ENCODE results near the gene UNC5B. TPM values are rescaled to one million over a fixed set of nuclear protein-coding genes. Genes with fewer than 3 reads are reported as not detected.

UNC5B gene
- total RNA-seq: 6.3 TPM

DNA sequence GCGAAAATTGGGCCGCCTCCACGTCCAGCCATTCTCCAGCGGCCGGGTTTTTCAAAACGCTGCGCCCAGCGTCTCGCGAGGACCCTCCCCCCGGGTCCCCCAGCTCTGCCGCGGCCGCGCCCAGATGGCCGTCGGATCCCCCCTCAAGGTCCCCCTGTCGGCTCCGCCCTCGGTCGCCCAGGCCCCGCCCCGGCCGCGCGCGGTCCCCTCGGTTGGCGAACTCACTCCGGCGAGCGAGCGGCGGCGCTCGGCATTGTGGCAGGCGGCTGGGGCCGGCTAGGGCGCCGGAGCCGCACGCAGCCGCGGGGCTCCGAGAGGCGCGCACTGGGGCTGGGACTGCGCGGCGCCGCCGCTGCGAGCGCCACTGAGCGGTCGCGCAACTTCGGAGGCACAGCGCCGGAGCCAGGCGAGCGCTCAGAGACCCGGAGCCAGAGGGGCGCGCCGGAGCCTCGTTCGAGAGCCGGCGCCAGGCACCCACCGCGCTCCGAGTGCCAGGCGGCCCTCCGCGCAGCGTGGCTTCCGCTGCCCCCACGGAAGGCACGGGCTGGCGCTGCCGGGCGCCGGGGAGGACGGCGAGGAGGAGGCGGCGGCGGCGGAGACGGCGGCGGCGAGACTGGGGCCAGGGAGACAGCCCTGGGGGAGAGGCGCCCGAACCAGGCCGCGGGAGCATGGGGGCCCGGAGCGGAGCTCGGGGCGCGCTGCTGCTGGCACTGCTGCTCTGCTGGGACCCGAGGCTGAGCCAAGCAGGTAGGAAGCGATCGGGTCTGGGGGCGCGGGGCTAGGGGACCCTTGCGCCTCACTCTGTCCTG, at the start of gene UNC5B:
TSS of gene UNC5B (plus strand) at position 253 of the 809 bp plus-strand sequence. CDS start at position 669, 416 bp downstream.
- Histone ChIP-seq H3K36me3 (ENCODE audit: control insufficient read depth in 3 of 3, insufficient read depth in 3 of 3, low read length in 3 of 3) (no peaks in the 10 kb centered on the region), H3K9me3 (ENCODE audit: control insufficient read depth in 3 of 3, low read length in 3 of 3) (no peaks in the 10 kb centered on the region), H3K9ac (ENCODE audit: low read depth in 1 of 3, low read length in 3 of 3) (peak within 1 kb of the TSS; percentile 72 to 88 (median 83)), H3K27ac (ENCODE audit: low read depth, low read length) (peak within 1 kb of the TSS; percentile 69), H3K4me3 (ENCODE audit: low read length in 3 of 3) (peak within 1 kb of the TSS; percentile 84 to 86 (median 85)), H3K27me3 (ENCODE audit: control insufficient read depth in 3 of 3, insufficient read depth in 3 of 3, low read length in 3 of 3) (peaks cover 0 to 23% (median 15%) of the 10 kb centered on the region in 3 donors), H3K4me1 (ENCODE audit: control insufficient read depth in 3 of 3, insufficient read depth in 3 of 3, low read length in 3 of 3) (peaks cover 25 to 37% (median 33%) of the 10 kb centered on the region in 3 donors)

DNA sequence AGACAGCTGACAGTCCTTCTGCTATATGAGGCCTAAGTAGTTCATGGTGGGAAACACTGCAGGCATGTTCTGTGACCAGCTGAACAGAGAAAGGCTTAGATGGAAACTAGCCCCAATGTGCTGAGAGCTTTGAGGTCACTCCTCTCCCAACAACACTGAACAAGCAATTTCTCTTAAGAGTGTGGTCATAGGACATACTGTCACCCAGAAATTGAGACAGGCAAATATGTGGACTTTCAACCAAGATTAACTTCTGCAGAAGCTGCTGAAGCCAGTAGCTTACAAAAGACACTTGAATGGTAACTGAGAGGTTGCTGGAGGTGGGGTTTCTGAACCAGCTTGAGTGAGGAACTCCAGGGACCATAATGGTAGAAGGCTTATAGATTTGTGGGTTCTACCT, 38.9 kb upstream of the UNC5B start:
- H3K27ac ChIP-seq (ENCODE audit: low read depth, low read length): no peak overlapping the region
- no peaks in the 10 kb centered on the region for H3K36me3 ChIP-seq (ENCODE audit: control insufficient read depth in 3 of 3, insufficient read depth in 3 of 3, low read length in 3 of 3)
- no peak overlapping the region for H3K9ac ChIP-seq (ENCODE audit: low read depth in 1 of 3, low read length in 3 of 3)

DNA sequence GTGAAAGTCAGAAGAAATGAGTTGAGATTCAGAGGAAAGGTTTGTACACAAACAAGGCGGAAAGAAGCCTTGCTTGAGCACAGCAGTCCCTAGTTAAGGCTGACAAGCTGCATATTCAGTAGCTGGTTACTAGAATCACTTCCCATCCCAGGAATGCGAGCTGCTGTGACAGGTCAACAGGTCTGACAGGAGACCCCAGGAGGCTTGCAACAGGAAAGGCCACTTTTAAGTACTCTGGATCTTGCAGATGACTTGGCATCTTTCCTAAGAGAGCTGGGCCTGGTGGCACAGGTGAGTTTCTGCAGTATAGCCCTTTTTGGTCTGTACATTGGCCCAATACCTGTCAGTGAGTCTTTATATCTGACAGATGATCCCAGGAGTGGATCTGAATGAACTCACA, 35.7 kb upstream of the UNC5B start:
- Histone ChIP-seq H3K9me3 (ENCODE audit: control insufficient read depth in 3 of 3, low read length in 3 of 3) (no peaks in the 10 kb centered on the region), H3K36me3 (ENCODE audit: control insufficient read depth in 3 of 3, insufficient read depth in 3 of 3, low read length in 3 of 3) (no peaks in the 10 kb centered on the region), H3K27ac (ENCODE audit: low read depth, low read length) (no peak overlapping the region)

More for the DNA sequence above, 38.9 kb upstream of the UNC5B start:
- Histone ChIP-seq H3K27me3 (ENCODE audit: control insufficient read depth in 3 of 3, insufficient read depth in 3 of 3, low read length in 3 of 3) (peaks cover 0 to 3% (median 0%) of the 10 kb centered on the region in 3 donors), H3K9me3 (ENCODE audit: control insufficient read depth in 3 of 3, low read length in 3 of 3) (no peaks in the 10 kb centered on the region), H3K4me3 (ENCODE audit: low read length in 3 of 3) (no peak overlapping the region), H3K4me1 (ENCODE audit: control insufficient read depth in 3 of 3, insufficient read depth in 3 of 3, low read length in 3 of 3) (peaks cover 0 to 7% (median 3%) of the 10 kb centered on the region in 3 donors)

DNA sequence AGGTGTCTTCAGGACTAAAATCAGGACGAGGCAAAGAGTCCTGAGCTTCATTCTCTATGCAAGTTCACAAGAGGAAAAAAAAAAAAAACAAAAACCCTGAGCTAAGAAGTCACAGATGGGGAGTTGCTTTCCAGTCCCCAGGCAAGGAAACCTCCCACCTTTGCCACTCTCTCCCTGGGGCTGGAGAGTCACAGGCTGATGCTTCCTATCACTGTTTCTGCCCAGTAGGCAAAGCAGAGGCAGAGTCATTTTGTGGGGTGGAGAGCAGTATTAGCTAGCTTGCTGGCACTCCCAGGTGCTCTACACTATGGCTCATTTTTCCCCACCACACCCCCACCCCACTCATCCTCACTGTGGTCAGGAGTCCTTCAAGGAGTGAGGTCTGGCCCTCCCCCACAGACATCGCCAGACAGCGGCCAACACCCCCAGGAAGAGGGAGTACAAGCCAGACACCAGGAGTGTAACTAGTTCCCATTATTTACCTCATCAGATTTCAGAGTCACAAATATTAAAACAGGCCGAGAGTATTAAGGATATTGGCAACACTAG, 34.6 kb upstream of the UNC5B start:
- H3K4me3 ChIP-seq (ENCODE audit: low read length in 3 of 3): no peak overlapping the region
- no peak overlapping the region for H3K27ac ChIP-seq (ENCODE audit: low read depth, low read length)
- no peaks in the 10 kb centered on the region for H3K36me3 ChIP-seq (ENCODE audit: control insufficient read depth in 3 of 3, insufficient read depth in 3 of 3, low read length in 3 of 3)
- peaks cover 0 to 4% (median 0%) of the 10 kb centered on the region in 3 donors for H3K27me3 ChIP-seq (ENCODE audit: control insufficient read depth in 3 of 3, insufficient read depth in 3 of 3, low read length in 3 of 3)
- no peak overlapping the region for H3K9ac ChIP-seq (ENCODE audit: low read depth in 1 of 3, low read length in 3 of 3)
- H3K4me1 ChIP-seq (ENCODE audit: control insufficient read depth in 3 of 3, insufficient read depth in 3 of 3, low read length in 3 of 3): peaks cover 13 to 20% (median 14%) of the 10 kb centered on the region in 3 donors
- H3K9me3 ChIP-seq (ENCODE audit: control insufficient read depth in 3 of 3, low read length in 3 of 3): no peaks in the 10 kb centered on the region

More for the DNA sequence above, 35.7 kb upstream of the UNC5B start:
- Histone ChIP-seq H3K27me3 (ENCODE audit: control insufficient read depth in 3 of 3, insufficient read depth in 3 of 3, low read length in 3 of 3) (peaks cover 0 to 4% (median 0%) of the 10 kb centered on the region in 3 donors), H3K4me1 (ENCODE audit: control insufficient read depth in 3 of 3, insufficient read depth in 3 of 3, low read length in 3 of 3) (peaks cover 13 to 20% (median 14%) of the 10 kb centered on the region in 3 donors), H3K4me3 (ENCODE audit: low read length in 3 of 3) (no peak overlapping the region), H3K9ac (ENCODE audit: low read depth in 1 of 3, low read length in 3 of 3) (no peak overlapping the region)

DNA sequence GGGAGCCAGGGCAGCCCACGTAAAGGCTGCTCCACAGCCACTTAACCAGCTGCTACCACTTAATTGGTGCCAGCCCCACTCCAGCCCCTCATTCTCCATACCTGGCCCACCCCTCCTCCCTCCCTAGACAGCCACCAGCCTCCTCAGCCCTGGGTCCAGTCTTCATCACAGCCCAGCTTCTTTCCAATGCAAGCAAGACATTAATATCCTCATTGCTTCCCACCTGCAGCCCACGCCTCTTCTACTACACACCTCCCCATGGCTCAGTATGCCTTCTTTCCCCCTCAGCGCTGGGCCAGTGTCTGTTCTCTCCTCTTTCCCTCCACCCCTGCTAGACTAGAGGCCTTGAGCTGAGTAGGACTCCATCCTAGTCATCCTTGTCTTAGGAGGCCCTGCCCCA, 33.5 kb upstream of the UNC5B start:
- Histone ChIP-seq H3K9me3 (ENCODE audit: control insufficient read depth in 3 of 3, low read length in 3 of 3) (no peaks in the 10 kb centered on the region), H3K27ac (ENCODE audit: low read depth, low read length) (no peak overlapping the region), H3K4me3 (ENCODE audit: low read length in 3 of 3) (no peak overlapping the region), H3K9ac (ENCODE audit: low read depth in 1 of 3, low read length in 3 of 3) (no peak overlapping the region), H3K27me3 (ENCODE audit: control insufficient read depth in 3 of 3, insufficient read depth in 3 of 3, low read length in 3 of 3) (peaks cover 0 to 11% (median 0%) of the 10 kb centered on the region in 3 donors), H3K36me3 (ENCODE audit: control insufficient read depth in 3 of 3, insufficient read depth in 3 of 3, low read length in 3 of 3) (no peaks in the 10 kb centered on the region), H3K4me1 (ENCODE audit: control insufficient read depth in 3 of 3, insufficient read depth in 3 of 3, low read length in 3 of 3) (peaks cover 13 to 20% (median 14%) of the 10 kb centered on the region in 3 donors)

DNA sequence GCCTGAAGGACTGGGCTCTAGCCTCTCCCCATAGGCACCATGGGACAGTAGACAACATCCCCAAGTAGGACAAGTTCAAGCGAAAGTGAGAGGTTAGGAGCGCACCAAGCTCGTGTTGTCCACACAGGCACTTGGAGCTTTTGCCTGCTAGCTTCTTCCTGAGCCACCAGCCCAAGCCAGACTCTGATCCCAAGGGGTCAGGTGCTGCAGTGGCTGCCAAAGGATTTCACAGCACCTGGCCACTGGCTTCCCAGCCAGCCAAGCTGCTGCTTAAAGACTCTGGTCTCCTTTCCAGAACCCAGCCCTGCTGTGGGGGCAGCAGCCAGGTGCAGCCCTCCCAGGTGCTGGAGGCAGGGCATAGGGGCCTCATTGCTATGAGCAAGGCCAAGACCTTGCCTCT, 33.0 kb upstream of the UNC5B start:
- Histone ChIP-seq H3K4me3 (ENCODE audit: low read length in 3 of 3) (no peak overlapping the region), H3K27me3 (ENCODE audit: control insufficient read depth in 3 of 3, insufficient read depth in 3 of 3, low read length in 3 of 3) (peaks cover 0 to 14% (median 0%) of the 10 kb centered on the region in 3 donors), H3K9me3 (ENCODE audit: control insufficient read depth in 3 of 3, low read length in 3 of 3) (no peaks in the 10 kb centered on the region)

DNA sequence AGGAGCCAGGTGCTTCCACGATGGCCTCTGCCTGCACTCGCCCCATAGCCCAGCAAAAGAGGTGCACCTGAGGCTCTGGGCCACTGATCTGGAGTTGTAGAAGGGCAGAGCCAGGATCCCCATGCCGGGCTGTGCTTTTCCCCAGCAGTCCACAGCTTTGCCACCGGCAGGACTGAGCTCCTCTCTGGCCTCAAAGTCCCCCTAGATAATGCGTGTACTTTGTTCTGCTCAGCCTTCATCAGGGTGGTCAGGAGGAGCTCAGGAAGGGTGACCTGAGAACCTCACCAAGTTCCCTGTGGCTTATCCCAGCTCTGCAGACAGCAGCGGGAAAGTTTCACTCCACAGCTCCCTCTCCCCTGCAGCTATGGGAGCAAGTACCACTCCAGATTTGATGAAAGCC, 27.9 kb upstream of the UNC5B start:
- Histone ChIP-seq H3K36me3 (ENCODE audit: control insufficient read depth in 3 of 3, insufficient read depth in 3 of 3, low read length in 3 of 3) (no peaks in the 10 kb centered on the region), H3K4me1 (ENCODE audit: control insufficient read depth in 3 of 3, insufficient read depth in 3 of 3, low read length in 3 of 3) (peaks cover 10 to 26% (median 15%) of the 10 kb centered on the region in 3 donors), H3K4me3 (ENCODE audit: low read length in 3 of 3) (no peak overlapping the region), H3K9ac (ENCODE audit: low read depth in 1 of 3, low read length in 3 of 3) (no peak overlapping the region), H3K9me3 (ENCODE audit: control insufficient read depth in 3 of 3, low read length in 3 of 3) (no peaks in the 10 kb centered on the region), H3K27me3 (ENCODE audit: control insufficient read depth in 3 of 3, insufficient read depth in 3 of 3, low read length in 3 of 3) (peaks cover 0 to 15% (median 0%) of the 10 kb centered on the region in 3 donors), H3K27ac (ENCODE audit: low read depth, low read length) (no peak overlapping the region)

More for the DNA sequence above, 33.0 kb upstream of the UNC5B start:
- Histone ChIP-seq H3K27ac (ENCODE audit: low read depth, low read length) (no peak overlapping the region), H3K36me3 (ENCODE audit: control insufficient read depth in 3 of 3, insufficient read depth in 3 of 3, low read length in 3 of 3) (no peaks in the 10 kb centered on the region), H3K4me1 (ENCODE audit: control insufficient read depth in 3 of 3, insufficient read depth in 3 of 3, low read length in 3 of 3) (peaks cover 13 to 19% (median 14%) of the 10 kb centered on the region in 3 donors), H3K9ac (ENCODE audit: low read depth in 1 of 3, low read length in 3 of 3) (no peak overlapping the region)

DNA sequence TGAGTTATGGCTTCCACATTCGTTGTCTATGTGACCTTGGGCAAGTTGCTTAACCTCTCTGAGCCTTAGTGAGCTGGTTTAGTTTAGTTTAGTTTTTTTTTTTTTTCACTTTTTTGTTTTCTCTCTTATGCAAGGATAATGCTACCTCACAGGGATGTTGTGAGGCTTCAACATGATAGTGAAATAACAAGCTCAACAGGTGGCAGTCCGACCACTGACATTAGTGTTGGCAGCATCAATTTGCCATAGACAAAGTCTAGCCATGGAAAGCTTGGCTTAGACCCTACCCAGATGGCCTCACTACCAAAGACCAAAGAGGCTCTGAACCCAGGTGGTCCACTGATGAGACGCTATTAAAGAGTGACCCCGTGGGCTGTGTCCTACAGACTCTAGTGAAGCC, 27.2 kb upstream of the UNC5B start:
- no peak overlapping the region for H3K9ac ChIP-seq (ENCODE audit: low read depth in 1 of 3, low read length in 3 of 3)
- no peak overlapping the region for H3K4me3 ChIP-seq (ENCODE audit: low read length in 3 of 3)
- H3K27ac ChIP-seq (ENCODE audit: low read depth, low read length): no peak overlapping the region
- H3K4me1 ChIP-seq (ENCODE audit: control insufficient read depth in 3 of 3, insufficient read depth in 3 of 3, low read length in 3 of 3): peaks cover 5 to 20% (median 11%) of the 10 kb centered on the region in 3 donors
- no peaks in the 10 kb centered on the region for H3K36me3 ChIP-seq (ENCODE audit: control insufficient read depth in 3 of 3, insufficient read depth in 3 of 3, low read length in 3 of 3)
- H3K9me3 ChIP-seq (ENCODE audit: control insufficient read depth in 3 of 3, low read length in 3 of 3): no peaks in the 10 kb centered on the region
- peaks cover 0 to 15% (median 0%) of the 10 kb centered on the region in 3 donors for H3K27me3 ChIP-seq (ENCODE audit: control insufficient read depth in 3 of 3, insufficient read depth in 3 of 3, low read length in 3 of 3)

DNA sequence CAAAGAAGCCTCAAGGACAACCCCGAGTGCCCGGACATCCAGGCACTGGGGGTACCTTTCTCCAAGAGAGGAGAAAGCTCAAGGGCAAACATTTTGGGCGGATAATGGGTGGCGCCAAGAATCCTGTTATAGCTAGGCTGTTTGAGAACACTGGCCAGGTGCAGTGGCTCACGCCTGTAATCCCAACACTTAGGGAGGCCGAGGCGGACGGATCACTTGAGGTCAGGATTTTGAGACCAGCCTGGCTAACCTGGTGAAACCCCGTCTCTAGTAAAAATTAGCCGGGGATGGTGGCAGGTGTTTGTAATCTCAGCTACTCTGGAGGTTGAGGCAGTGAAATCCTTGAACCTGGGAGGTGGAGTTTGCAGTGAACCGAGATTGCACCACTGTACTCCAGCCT, 25.2 kb upstream of the UNC5B start:
- Histone ChIP-seq H3K9ac (ENCODE audit: low read depth in 1 of 3, low read length in 3 of 3) (peak overlapping the region in 1 of 3 donors; percentile 33), H3K4me3 (ENCODE audit: low read length in 3 of 3) (no peak overlapping the region), H3K27me3 (ENCODE audit: control insufficient read depth in 3 of 3, insufficient read depth in 3 of 3, low read length in 3 of 3) (peaks cover 0 to 25% (median 4%) of the 10 kb centered on the region in 3 donors), H3K36me3 (ENCODE audit: control insufficient read depth in 3 of 3, insufficient read depth in 3 of 3, low read length in 3 of 3) (no peaks in the 10 kb centered on the region), H3K4me1 (ENCODE audit: control insufficient read depth in 3 of 3, insufficient read depth in 3 of 3, low read length in 3 of 3) (peaks cover 5 to 28% (median 11%) of the 10 kb centered on the region in 3 donors), H3K9me3 (ENCODE audit: control insufficient read depth in 3 of 3, low read length in 3 of 3) (no peaks in the 10 kb centered on the region), H3K27ac (ENCODE audit: low read depth, low read length) (no peak overlapping the region)

DNA sequence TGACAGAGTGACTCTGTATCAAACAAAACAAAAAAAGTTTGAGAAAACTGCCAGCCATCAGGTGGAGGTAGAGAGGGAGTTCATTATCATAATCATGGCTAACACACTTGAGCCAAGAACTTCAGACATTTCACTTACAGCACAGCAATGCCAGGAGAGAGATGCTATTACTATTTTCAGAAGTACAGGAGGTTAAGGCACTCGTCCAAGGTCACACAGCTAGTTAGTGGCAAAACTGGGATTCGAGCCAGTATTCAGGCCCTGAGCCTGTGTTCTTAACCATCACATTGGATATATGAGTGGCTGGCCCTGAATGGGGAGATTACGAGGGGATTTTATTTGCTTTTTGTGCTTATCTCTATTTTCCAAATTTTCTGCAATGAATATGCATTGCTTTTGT, 24.8 kb upstream of the UNC5B start:
- peaks cover 0 to 25% (median 4%) of the 10 kb centered on the region in 3 donors for H3K27me3 ChIP-seq (ENCODE audit: control insufficient read depth in 3 of 3, insufficient read depth in 3 of 3, low read length in 3 of 3)
- H3K9ac ChIP-seq (ENCODE audit: low read depth in 1 of 3, low read length in 3 of 3): no peak overlapping the region
- no peaks in the 10 kb centered on the region for H3K9me3 ChIP-seq (ENCODE audit: control insufficient read depth in 3 of 3, low read length in 3 of 3)
- H3K27ac ChIP-seq (ENCODE audit: low read depth, low read length): no peak overlapping the region
- no peaks in the 10 kb centered on the region for H3K36me3 ChIP-seq (ENCODE audit: control insufficient read depth in 3 of 3, insufficient read depth in 3 of 3, low read length in 3 of 3)
- H3K4me1 ChIP-seq (ENCODE audit: control insufficient read depth in 3 of 3, insufficient read depth in 3 of 3, low read length in 3 of 3): peaks cover 5 to 28% (median 11%) of the 10 kb centered on the region in 3 donors
- H3K4me3 ChIP-seq (ENCODE audit: low read length in 3 of 3): no peak overlapping the region

Measured in skeletal muscle tissue (tissue), 4 donors.